Keratinocyte (primary cell): Measurements from ENCODE around the gene CEBPE.

ENCODE experiments used
- EZH2 ChIP-seq: IDR thresholded peaks from one replicate; pipeline ENCODE4 v1.6.1; 2012; ENCODE audit warnings: inconsistent platforms, mild to moderate bottlenecking, low read length, moderate library complexity
- TF ChIP-seq, protein P1 (sequence below), 3 experiments: IDR thresholded peaks in 1 of 3; conservative IDR thresholded peaks in 1 of 3; optimal IDR thresholded peaks in 1 of 3; 2 replicates in 2 of 3; 3 replicates in 1 of 3; pipeline versions ENCODE3 to v1.5.1; 2011; ENCODE audit warnings: low read length in 3 of 3, mild to moderate bottlenecking in 3 of 3, moderate library complexity in 2 of 3, control low read depth in 1 of 3, inconsistent platforms in 1 of 3; ENCODE audit not compliant: insufficient read depth in 2 of 3; ENCODE audit errors: extremely low read depth in 1 of 3

- TF ChIP-seq, protein P1, sequence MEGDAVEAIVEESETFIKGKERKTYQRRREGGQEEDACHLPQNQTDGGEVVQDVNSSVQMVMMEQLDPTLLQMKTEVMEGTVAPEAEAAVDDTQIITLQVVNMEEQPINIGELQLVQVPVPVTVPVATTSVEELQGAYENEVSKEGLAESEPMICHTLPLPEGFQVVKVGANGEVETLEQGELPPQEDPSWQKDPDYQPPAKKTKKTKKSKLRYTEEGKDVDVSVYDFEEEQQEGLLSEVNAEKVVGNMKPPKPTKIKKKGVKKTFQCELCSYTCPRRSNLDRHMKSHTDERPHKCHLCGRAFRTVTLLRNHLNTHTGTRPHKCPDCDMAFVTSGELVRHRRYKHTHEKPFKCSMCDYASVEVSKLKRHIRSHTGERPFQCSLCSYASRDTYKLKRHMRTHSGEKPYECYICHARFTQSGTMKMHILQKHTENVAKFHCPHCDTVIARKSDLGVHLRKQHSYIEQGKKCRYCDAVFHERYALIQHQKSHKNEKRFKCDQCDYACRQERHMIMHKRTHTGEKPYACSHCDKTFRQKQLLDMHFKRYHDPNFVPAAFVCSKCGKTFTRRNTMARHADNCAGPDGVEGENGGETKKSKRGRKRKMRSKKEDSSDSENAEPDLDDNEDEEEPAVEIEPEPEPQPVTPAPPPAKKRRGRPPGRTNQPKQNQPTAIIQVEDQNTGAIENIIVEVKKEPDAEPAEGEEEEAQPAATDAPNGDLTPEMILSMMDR (optimal IDR thresholded peaks at IDR 0.05 in 1 of 3, IDR thresholded peaks at IDR 0.05 in 1 of 3, conservative IDR thresholded peaks at IDR 0.05 in 1 of 3; ENCODE audit: extremely low read depth in 1 of 3, insufficient read depth in 2 of 3, low read length in 3 of 3): no peak
- no peak for TF ChIP-seq EZH2
Measured at GRCh38 chr14:23101986-23102625, 16.9 kb downstream of the CEBPE start.
